Sigmoid colon (tissue), 7 donors: ENCODE results near the gene IRF2. TPM values are rescaled to one million over a fixed set of nuclear protein-coding genes. Genes with fewer than 3 reads are reported as not detected.

Experiments
- DNase-seq: peaks from one replicate; pipeline ENCODE4 v3.0.0-alpha.2; 2019
- H3K27ac ChIP-seq, 4 donors: fragments of 200-600 bp; sonication (generic); one replicate each; pipeline ENCODE4 v1.5.1; 2016 to 2019; ENCODE audit warnings: mild to moderate bottlenecking in 1 of 4
- H3K27me3 ChIP-seq, 3 donors: fragments of 200-600 bp; sonication (generic); one replicate each; pipeline ENCODE4 v1.5.1; 2019; ENCODE audit warnings: mild to moderate bottlenecking in 1 of 3
- H3K36me3 ChIP-seq, 4 donors: fragments of 200-600 bp; sonication (generic); one replicate each; pipeline ENCODE4 v1.5.1; 2016 to 2019
- H3K4me1 ChIP-seq, 4 donors: fragments of 200-600 bp; sonication (generic); one replicate each; pipeline ENCODE4 v1.5.1; 2017 to 2019
- H3K4me3 ChIP-seq, 4 donors: fragments of 200-600 bp; sonication (generic); one replicate each; pipeline ENCODE4 v1.5.1; 2017 to 2019; ENCODE audit warnings: mild to moderate bottlenecking in 2 of 4, moderate library complexity in 1 of 4
- H3K9me3 ChIP-seq, 4 donors: fragments of 200-600 bp in 3 of 4; sonication (generic) in 3 of 4; one replicate each; pipeline versions ENCODE4 v1.5.1 to v1.6.1; 2013 to 2019
- EP300 ChIP-seq, 4 donors: sonication (generic); formaldehyde crosslinking; IDR thresholded peaks; one replicate each; pipeline ENCODE4 v1.6.1; 2017; ENCODE audit warnings: antibody characterized with exemption in 4 of 4
- POLR2A ChIP-seq, 2 donors: fragments of 450-650 bp; IDR thresholded peaks; one replicate each; pipeline ENCODE4 v1.6.1; 2016; ENCODE audit warnings: antibody characterized with exemption in 2 of 2, mild to moderate bottlenecking in 2 of 2, moderate library complexity in 2 of 2
- POLR2AphosphoS5 ChIP-seq, 4 donors: sonication (generic); formaldehyde crosslinking; IDR thresholded peaks; one replicate each; pipeline ENCODE4 v1.6.1; 2017; ENCODE audit warnings: antibody characterized with exemption in 4 of 4
- WGBS, 2 donors: extraction: QIAGEN DNeasy Blood & Tissue Kit; methylation state at CpG; one replicate each; pipeline ENCODE4 v1.1.7; 2013; 5-methylcytosine and 5-hydroxymethylcytosine counted together
- intact Hi-C: fragments of 100-400 bp; cut with DNase I; formaldehyde crosslinking; loops from one replicate; pipeline ENCODE4 v1.15.1; 2023
- polyA plus RNA-seq, 3 donors: library from polyadenylated mRNA; stranded (reverse); fragments of 200-250 nt; gene quantifications; one replicate each; pipeline ENCODE4 v1.2.3, GENCODE V29; 2013
- total RNA-seq, 4 donors: library from RNA; depleted of rRNA; stranded (reverse); fragments of >200 nt; gene quantifications; one replicate each; pipeline ENCODE4 v1.1.0, GENCODE V29; 2016
- TF ChIP-seq, protein P1 (sequence below), 4 experiments: fragments of 450-650 bp in 3 of 4; fragments of 200-600 bp in 1 of 4; IDR thresholded peaks; one replicate each; pipeline ENCODE4 v1.5.1; 2016 to 2019; ENCODE audit warnings: antibody characterized with exemption in 4 of 4, mild to moderate bottlenecking in 3 of 4, moderate library complexity in 2 of 4
- donor health status: healthy with polysubstance abuse.
- donor health status: Bipolar disorder and iron deficiency.
- donor health status: healthy.

Gene IRF2
- total and polyA plus RNA-seq, 7 donors, result 27.6 to 41.8 (median 31.9) TPM

DNA sequence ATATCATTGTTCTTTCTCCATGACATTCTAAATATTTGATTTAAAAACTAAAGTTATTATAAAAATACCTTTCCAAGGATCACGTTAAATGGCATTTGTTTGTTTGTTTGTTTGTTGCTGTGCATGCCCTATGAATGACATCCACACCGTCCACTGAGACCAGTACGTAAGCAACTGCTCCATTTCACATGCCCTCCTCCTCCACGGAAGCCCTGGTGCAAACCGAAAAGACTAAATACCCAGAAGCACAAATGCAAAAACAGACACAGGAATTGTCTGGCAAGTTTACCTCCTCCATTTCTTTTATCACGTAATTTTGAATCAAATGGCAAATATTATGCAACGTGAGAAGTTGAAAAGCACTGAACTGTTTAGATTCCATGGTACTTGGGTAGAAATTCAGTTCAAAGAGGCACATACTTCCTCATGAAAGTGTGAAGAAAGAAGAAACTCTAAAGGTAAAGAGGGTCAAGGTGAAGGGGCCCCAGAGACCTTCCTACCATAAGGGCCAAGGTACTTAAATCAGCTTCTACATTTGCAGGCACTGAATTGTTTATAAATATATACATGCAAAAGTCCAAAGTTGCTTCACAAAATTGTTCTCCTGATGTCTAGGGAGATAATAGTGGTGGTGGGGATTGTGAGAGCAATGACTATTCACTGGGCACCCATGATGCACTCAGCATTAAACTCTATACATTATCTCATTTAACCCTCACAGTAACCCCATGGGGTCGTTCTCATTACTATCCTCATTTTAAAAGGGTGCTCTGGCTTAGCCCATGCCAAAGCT, 23.4 kb downstream of the IRF2 start:
- no peak overlapping the region for H3K27ac ChIP-seq
- H3K4me3 ChIP-seq, result no peak overlapping the region
- H3K27me3 ChIP-seq, result no peaks in the 10 kb centered on the region
- peaks cover 0 to 77% (median 64%) of the 10 kb centered on the region in 4 donors for H3K4me1 ChIP-seq
- intact Hi-C loops, result no loop called here
- H3K9me3 ChIP-seq, result no peaks in the 10 kb centered on the region
- no peak for TF ChIP-seq EP300 (IDR thresholded peaks at IDR 0.05)
- TF ChIP-seq, protein P1, sequence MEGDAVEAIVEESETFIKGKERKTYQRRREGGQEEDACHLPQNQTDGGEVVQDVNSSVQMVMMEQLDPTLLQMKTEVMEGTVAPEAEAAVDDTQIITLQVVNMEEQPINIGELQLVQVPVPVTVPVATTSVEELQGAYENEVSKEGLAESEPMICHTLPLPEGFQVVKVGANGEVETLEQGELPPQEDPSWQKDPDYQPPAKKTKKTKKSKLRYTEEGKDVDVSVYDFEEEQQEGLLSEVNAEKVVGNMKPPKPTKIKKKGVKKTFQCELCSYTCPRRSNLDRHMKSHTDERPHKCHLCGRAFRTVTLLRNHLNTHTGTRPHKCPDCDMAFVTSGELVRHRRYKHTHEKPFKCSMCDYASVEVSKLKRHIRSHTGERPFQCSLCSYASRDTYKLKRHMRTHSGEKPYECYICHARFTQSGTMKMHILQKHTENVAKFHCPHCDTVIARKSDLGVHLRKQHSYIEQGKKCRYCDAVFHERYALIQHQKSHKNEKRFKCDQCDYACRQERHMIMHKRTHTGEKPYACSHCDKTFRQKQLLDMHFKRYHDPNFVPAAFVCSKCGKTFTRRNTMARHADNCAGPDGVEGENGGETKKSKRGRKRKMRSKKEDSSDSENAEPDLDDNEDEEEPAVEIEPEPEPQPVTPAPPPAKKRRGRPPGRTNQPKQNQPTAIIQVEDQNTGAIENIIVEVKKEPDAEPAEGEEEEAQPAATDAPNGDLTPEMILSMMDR (IDR thresholded peaks at IDR 0.05), result no peak
- TF ChIP-seq POLR2AphosphoS5 (IDR thresholded peaks at IDR 0.05), result no peak
- no peak for TF ChIP-seq POLR2A (IDR thresholded peaks at IDR 0.05)
- H3K36me3 ChIP-seq, result no peaks in the 10 kb centered on the region
- DNase-seq, result no peak
- WGBS, 2 donors, result 82 to 88% methylated on average over 8 of the region's 8 CpGs

DNA sequence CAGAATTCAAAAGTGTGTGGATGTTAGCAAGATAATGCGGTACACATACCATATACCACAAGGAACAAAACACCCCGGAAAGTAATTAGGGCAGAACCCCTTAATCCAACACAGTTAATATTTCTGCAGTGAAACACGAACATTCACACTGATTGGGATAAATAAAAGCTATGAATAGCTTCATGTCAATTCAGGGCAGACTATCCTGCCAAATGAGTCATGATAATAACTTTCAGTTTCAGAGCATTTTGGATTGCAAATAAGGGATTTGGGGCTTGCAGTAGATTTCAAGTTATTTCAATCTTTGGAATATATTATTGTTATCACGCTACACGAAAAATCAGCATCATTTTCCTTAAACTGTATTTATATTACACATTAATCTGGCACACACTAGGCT, 24.3 kb downstream of the IRF2 start:
- H3K4me3 ChIP-seq, result no peak overlapping the region
- TF ChIP-seq EP300 (IDR thresholded peaks at IDR 0.05), result no peak
- no peak for TF ChIP-seq POLR2A (IDR thresholded peaks at IDR 0.05)
- TF ChIP-seq, protein P1 (IDR thresholded peaks at IDR 0.05), result no peak
- TF ChIP-seq POLR2AphosphoS5 (IDR thresholded peaks at IDR 0.05), result no peak
- intact Hi-C loops, result no loop called here
- DNase-seq, result no peak
- WGBS, 2 donors, result 71 to 76% methylated on average over 5 of the region's 5 CpGs
- H3K9me3 ChIP-seq, result no peaks in the 10 kb centered on the region
- no peaks in the 10 kb centered on the region for H3K27me3 ChIP-seq
- peaks cover 0 to 79% (median 68%) of the 10 kb centered on the region in 4 donors for H3K4me1 ChIP-seq
- H3K27ac ChIP-seq, result peak overlapping the region; percentile 30 to 82 (median 74)
- no peaks in the 10 kb centered on the region for H3K36me3 ChIP-seq

DNA sequence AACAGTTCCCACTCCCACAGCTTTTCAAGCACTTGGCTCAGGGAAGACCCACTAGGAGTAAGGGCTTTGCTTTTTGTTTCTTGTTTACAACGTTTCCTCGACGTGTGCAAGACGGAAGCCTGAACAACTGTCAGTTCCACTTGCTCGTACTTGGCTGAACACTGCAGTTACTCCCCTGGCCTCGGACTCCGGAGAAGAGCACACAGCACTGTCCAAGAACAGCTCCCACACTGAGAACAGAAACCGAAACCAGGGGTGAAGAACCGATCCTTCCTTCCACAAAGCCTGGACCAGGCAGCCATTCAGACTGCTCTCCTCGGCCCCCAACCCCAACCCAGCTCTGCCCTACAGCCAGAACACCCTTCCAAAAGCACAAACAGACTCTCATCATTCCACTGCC, 25.5 kb downstream of the IRF2 start:
- TF ChIP-seq POLR2A (IDR thresholded peaks at IDR 0.05) (no peak), POLR2AphosphoS5 (IDR thresholded peaks at IDR 0.05) (peak in 3 of 4 donors; percentile 21 to 44 (median 34))
- H3K9me3 ChIP-seq, result no peaks in the 10 kb centered on the region
- 45 to 68% methylated on average over 10 of the region's 10 CpGs for WGBS, 2 donors
- no peaks in the 10 kb centered on the region for H3K36me3 ChIP-seq
- H3K27ac ChIP-seq, result peak overlapping the region; percentile 69 to 82 (median 74)
- peak overlapping the region; percentile 23 to 43 (median 32) for H3K4me3 ChIP-seq
- intact Hi-C loops, result no loop called here
- peaks cover 0 to 80% (median 67%) of the 10 kb centered on the region in 4 donors for H3K4me1 ChIP-seq
- H3K27me3 ChIP-seq, result no peaks in the 10 kb centered on the region
- DNase-seq, result peak; percentile 77

DNA sequence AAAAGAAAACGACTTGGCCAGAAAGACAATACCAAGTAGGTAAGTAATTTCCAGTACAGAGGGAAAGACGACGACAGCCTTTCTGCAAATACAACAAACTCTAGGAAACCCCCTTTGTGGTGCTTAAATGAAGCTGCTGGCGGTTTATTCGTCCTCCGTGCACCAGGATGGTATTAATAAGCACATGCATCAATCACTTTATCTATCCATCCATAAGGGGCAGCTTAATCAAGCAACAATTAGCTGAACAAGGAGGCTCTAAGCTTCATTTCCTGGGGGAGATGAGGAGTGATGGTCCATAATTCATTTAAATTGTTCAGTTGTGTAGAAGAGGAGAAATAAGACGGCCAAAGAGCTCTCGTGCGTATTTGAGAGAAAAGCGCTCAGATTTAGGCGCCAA, 26.2 kb downstream of the IRF2 start:
- TF ChIP-seq, protein P1 (IDR thresholded peaks at IDR 0.05), result no peak
- TF ChIP-seq POLR2AphosphoS5 (IDR thresholded peaks at IDR 0.05) (no peak), EP300 (IDR thresholded peaks at IDR 0.05) (no peak)
- Histone ChIP-seq H3K9me3 (no peaks in the 10 kb centered on the region), H3K27me3 (no peaks in the 10 kb centered on the region), H3K4me1 (peaks cover 0 to 75% (median 60%) of the 10 kb centered on the region in 4 donors), H3K27ac (peak overlapping the region; percentile 69 to 82 (median 74)), H3K36me3 (no peaks in the 10 kb centered on the region), H3K4me3 (peak overlapping the region in 3 of 4 donors; percentile 27 to 43 (median 38))
- WGBS, 2 donors, result 74 to 81% methylated on average over 11 of the region's 11 CpGs
- intact Hi-C loops, result no loop called here
- DNase-seq, result no peak

DNA sequence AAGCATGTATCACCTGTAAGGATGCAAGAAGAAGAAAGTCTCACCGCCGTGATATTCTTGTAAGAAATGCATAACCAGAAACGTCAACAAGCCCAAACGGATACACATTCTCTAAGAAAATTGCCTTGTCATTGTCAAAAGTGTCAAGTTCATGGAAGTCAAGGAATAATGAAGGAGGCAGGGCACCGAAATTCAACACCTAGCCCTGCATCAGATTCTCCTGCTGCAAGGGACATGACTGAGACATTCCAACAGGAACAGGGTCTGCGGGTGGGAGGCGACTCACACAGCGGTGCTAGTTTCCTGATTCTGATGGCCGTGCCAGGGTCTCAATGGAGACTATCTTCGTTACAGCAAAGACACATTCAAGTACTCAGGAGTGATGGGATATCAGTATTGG, 26.7 kb downstream of the IRF2 start:
- Histone ChIP-seq H3K4me3 (no peak overlapping the region), H3K27ac (peak overlapping the region; percentile 69 to 82 (median 74)), H3K36me3 (no peaks in the 10 kb centered on the region), H3K27me3 (no peaks in the 10 kb centered on the region), H3K9me3 (no peaks in the 10 kb centered on the region), H3K4me1 (peaks cover 0 to 70% (median 56%) of the 10 kb centered on the region in 4 donors)
- no peak for DNase-seq
- no peak for TF ChIP-seq EP300 (IDR thresholded peaks at IDR 0.05)
- TF ChIP-seq POLR2A (IDR thresholded peaks at IDR 0.05), result no peak
- TF ChIP-seq POLR2AphosphoS5 (IDR thresholded peaks at IDR 0.05), result no peak
- TF ChIP-seq, protein P1 (IDR thresholded peaks at IDR 0.05), result no peak
- WGBS, 2 donors, result 83 to 84% methylated on average over 10 of the region's 10 CpGs
- intact Hi-C loops, result no loop called here
